Cardiac septum (tissue), 1 donor: ENCODE results near the gene ICAM3. TPM values are rescaled to one million over a fixed set of nuclear protein-coding genes. Genes with fewer than 3 reads are reported as not detected.
A peak's percentile ranks its signal among the peaks of the same experiment; 100 is the strongest.

Experiments
- DNase-seq: peaks from one replicate; pipeline ENCODE4 v3.0.0-alpha.2; 2020; ENCODE audit warnings: low spot score
- intact Hi-C: fragments of 100-400 bp; cut with DNase I; formaldehyde crosslinking; loops from one replicate; pipeline ENCODE4 v1.14.0; 2022
- total RNA-seq: library from RNA; stranded (reverse); fragmentation: NEBNext Ultra II Directional; extraction: Animal tissue kit (Norgen Biotek cat#: 25700); gene quantifications from one replicate; pipeline ENCODE4 v1.2.1, GENCODE V29; 2021
- donor health status: DM: no; HTN: no; CAD: no.

Gene ICAM3
- total RNA-seq, 1 donor from 2014 or later = 14.4 TPM

- DNase-seq = no peak
- intact Hi-C loops = no loop called here
Measured at GRCh38 chr19:10325732-10326131, 13.7 kb downstream of the ICAM3 start.

- intact Hi-C loops = no loop called here
- no peak for DNase-seq
Measured at GRCh38 chr19:10321874-10322835, 17.3 kb downstream of the ICAM3 start.

- intact Hi-C loops = no loop called here
- no peak for DNase-seq
Measured at GRCh38 chr19:10321417-10321797, 18.0 kb downstream of the ICAM3 start.

GRCh38 chr19:10320602-10321416 is 18.6 kb downstream of the ICAM3 start:
- no peak for DNase-seq
- intact Hi-C loops = no loop called here

GRCh38 chr19:10318807-10319682 is 20.4 kb downstream of the ICAM3 start:
- intact Hi-C loops = no loop called here
- no peak for DNase-seq

GRCh38 chr19:10317857-10318462 is 21.5 kb downstream of the ICAM3 start:
- no peak for DNase-seq
- intact Hi-C loops = no loop called here

- no peak for DNase-seq
- intact Hi-C loops = no loop called here
Measured at GRCh38 chr19:10317045-10317856, 22.2 kb downstream of the ICAM3 start.

- DNase-seq = no peak
- intact Hi-C loops = no loop called here
Measured at GRCh38 chr19:10316229-10317044, 23.0 kb downstream of the ICAM3 start.

- intact Hi-C loops = no loop called here
- peak; percentile 94 for DNase-seq
Measured at GRCh38 chr19:10315335-10316214, 23.8 kb downstream of the ICAM3 start, which contains the start of gene FDX2. Gene FDX2, minus strand, starts transcription at chr19:10316015. Its CDS starts 19 bp downstream, at chr19:10315996.

- no peak for DNase-seq
- intact Hi-C loops = no loop called here
Measured at GRCh38 chr19:10309423-10309822, 30.0 kb downstream of the ICAM3 start, which contains the start of gene ZGLP1. Gene ZGLP1, minus strand, starts transcription at chr19:10309815.

- no peak for DNase-seq
- intact Hi-C loops = no loop called here
Measured at GRCh38 chr19:10306327-10306726, 33.1 kb downstream of the ICAM3 start.

- intact Hi-C loops = no loop called here
- DNase-seq = no peak
Measured at GRCh38 chr19:10305139-10305806, 34.2 kb downstream of the ICAM3 start.

GRCh38 chr19:10299545-10300458 is 39.6 kb downstream of the ICAM3 start:
- no peak for DNase-seq
- intact Hi-C loops = no loop called here

GRCh38 chr19:10295847-10296591 is 43.4 kb downstream of the ICAM3 start:
- DNase-seq = no peak
- intact Hi-C loops = no loop called here
